ENCODE measurements around the gene SLC25A44.
"Not testable (repeated sequence)": the region's sequence is repeated elsewhere in the genome, so short reads cannot be mapped to it uniquely, and the experiment has no call there.

The SLC25A44 gene

GRCh38 chr1:156163712-156164111 lies 30.2 kb upstream of the SLC25A44 start:
- no peak for DNase-seq (ENCODE audit: low spot score)

- no peak for DNase-seq (ENCODE audit: low spot score)
Measured at GRCh38 chr1:156164125-156164831, 29.6 kb upstream of the SLC25A44 start.

- DNase-seq (ENCODE audit: low spot score) = no peak
Measured at GRCh38 chr1:156165083-156165482, 28.8 kb upstream of the SLC25A44 start.

- DNase-seq (ENCODE audit: low spot score) = no peak
Measured at GRCh38 chr1:156167536-156167935, 26.4 kb upstream of the SLC25A44 start.

GRCh38 chr1:156172696-156173470 lies 21.0 kb upstream of the SLC25A44 start:
- DNase-seq (ENCODE audit: low spot score) = no peak

GRCh38 chr1:156176610-156177210 lies 17.2 kb upstream of the SLC25A44 start:
- no peak for DNase-seq (ENCODE audit: low spot score)

- DNase-seq (ENCODE audit: low spot score) = peak; percentile 21
Measured at GRCh38 chr1:156177919-156178654, 15.8 kb upstream of the SLC25A44 start.

- no peak for DNase-seq (ENCODE audit: low spot score)
Measured at GRCh38 chr1:156180471-156180870, 13.4 kb upstream of the SLC25A44 start.

GRCh38 chr1:156181391-156181924 lies 12.4 kb upstream of the SLC25A44 start:
- DNase-seq (ENCODE audit: low spot score) = not testable (repeated sequence)

GRCh38 chr1:156182010-156182779 lies 11.7 kb upstream of the SLC25A44 start:
- DNase-seq (ENCODE audit: low spot score) = not testable (repeated sequence)

- not testable (repeated sequence) for DNase-seq (ENCODE audit: low spot score)
Measured at GRCh38 chr1:156186347-156187177, 7.3 kb upstream of the SLC25A44 start.

GRCh38 chr1:156190265-156190664 lies 3.6 kb upstream of the SLC25A44 start:
- DNase-seq (ENCODE audit: low spot score) = not testable (repeated sequence)

- DNase-seq (ENCODE audit: low spot score) = no peak
Measured at GRCh38 chr1:156191292-156191964, 2.5 kb upstream of the SLC25A44 start.

- DNase-seq (ENCODE audit: low spot score) = no peak
Measured at GRCh38 chr1:156193208-156193487, 756 bp upstream of the SLC25A44 start.

- DNase-seq (ENCODE audit: low spot score) = no peak
Measured at GRCh38 chr1:156194300-156194652, 372 bp downstream of the SLC25A44 start.

GRCh38 chr1:156195853-156196252 lies 1.9 kb downstream of the SLC25A44 start:
- no peak for DNase-seq (ENCODE audit: low spot score)

GRCh38 chr1:156196445-156196844 lies 2.5 kb downstream of the SLC25A44 start:
- no peak for DNase-seq (ENCODE audit: low spot score)

- no peak for DNase-seq (ENCODE audit: low spot score)
Measured at GRCh38 chr1:156198831-156199349, 5.0 kb downstream of the SLC25A44 start.

- DNase-seq (ENCODE audit: low spot score) = no peak
Measured at GRCh38 chr1:156200044-156200443, 6.1 kb downstream of the SLC25A44 start.

GRCh38 chr1:156203331-156203730 lies 9.4 kb downstream of the SLC25A44 start:
- DNase-seq (ENCODE audit: low spot score) = no peak

Measured in CD4-positive, alpha-beta T cell treated with Interleukin-6 at 100 ng/mL for 8 hours (primary cell).